Brain microvascular endothelial cell (primary cell): ENCODE measurements around the gene ZNF654.
A peak's percentile ranks its signal among the peaks of the same experiment; 100 is the strongest.
"Not testable (repeated sequence)": the region's sequence is repeated elsewhere in the genome, so short reads cannot be mapped to it uniquely, and the experiment has no call there.

Experiments
- DNase-seq: peaks from one replicate; pipeline ENCODE4 v3.0.0-alpha.2; 2020
- H3K27ac ChIP-seq: fragments of 250-450 bp; sonication (Bioruptor Pico); 2 replicates; pipeline ENCODE4 v1.5.1; 2020; ENCODE audit warnings: mild to moderate bottlenecking, moderate library complexity
- H3K27me3 ChIP-seq: fragments of 250-450 bp; sonication (Bioruptor Pico); replicated peaks from 2 replicates; pipeline ENCODE4 v1.5.1; 2020; ENCODE audit warnings: mild to moderate bottlenecking
- H3K36me3 ChIP-seq: fragments of 250-450 bp; sonication (Bioruptor Pico); replicated peaks from 2 replicates; pipeline ENCODE4 v1.5.1; 2020; ENCODE audit warnings: mild to moderate bottlenecking
- H3K4me3 ChIP-seq: 2 replicates; pipeline ENCODE4 v1.5.1; 2011; ENCODE audit warnings: low read depth, mild to moderate bottlenecking, control low read depth, low read length, moderate library complexity
- CTCF ChIP-seq: IDR thresholded peaks from 2 replicates; pipeline ENCODE4 v1.5.1; 2011; ENCODE audit warnings: low read depth, mild to moderate bottlenecking, moderate library complexity, low read length, control low read depth, inconsistent platforms; ENCODE audit errors: missing control alignments
- in situ Hi-C: cut with HindIII; loops from 2 replicates; pipeline ENCODE4 v1.10.0; 2017; ENCODE audit warnings: low sequenced_read_pairs, low pct_ligation_motif_present

The ZNF654 gene

GRCh38 chr3:88113311-88114162, 54.5 kb downstream of the ZNF654 start:
- in situ Hi-C loops, result no loop called here
- Histone ChIP-seq H3K36me3 (no peaks in the 10 kb centered on the region), H3K4me3 (no peak overlapping the region), H3K27ac (no peak overlapping the region), H3K27me3 (no peaks in the 10 kb centered on the region)
- peak; percentile 79 for TF ChIP-seq CTCF
- DNase-seq, result peak; percentile 74

GRCh38 chr3:88114878-88115549, 56.0 kb downstream of the ZNF654 start:
- no peaks in the 10 kb centered on the region for H3K27me3 ChIP-seq
- in situ Hi-C loops, result no loop called here
- no peak overlapping the region for H3K4me3 ChIP-seq
- H3K36me3 ChIP-seq, result no peaks in the 10 kb centered on the region
- DNase-seq, result no peak
- no peak overlapping the region for H3K27ac ChIP-seq
- TF ChIP-seq CTCF, result no peak

DNA sequence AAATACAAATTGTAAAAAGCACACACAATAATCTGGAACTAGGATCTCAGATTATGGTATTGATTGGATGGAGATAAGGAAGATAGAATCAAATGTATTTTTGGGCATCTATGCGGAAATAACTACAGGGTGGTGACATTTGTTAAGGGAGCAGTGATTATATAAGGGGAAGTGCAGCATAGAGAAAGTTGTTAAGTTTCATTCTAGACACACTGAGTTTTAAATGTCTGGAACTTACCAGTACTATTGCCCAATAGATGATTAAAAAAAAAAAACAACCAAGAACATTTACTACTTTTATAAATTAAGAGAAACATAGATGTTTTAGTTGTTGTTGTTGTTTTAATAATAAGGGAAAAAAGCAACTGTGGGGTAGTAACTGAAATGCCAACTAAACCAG, 58.6 kb downstream of the ZNF654 start:
- in situ Hi-C loops, result no loop called here
- no peak for DNase-seq
- Histone ChIP-seq H3K27ac (no peak overlapping the region), H3K4me3 (no peak overlapping the region), H3K27me3 (no peaks in the 10 kb centered on the region), H3K36me3 (no peaks in the 10 kb centered on the region)
- TF ChIP-seq CTCF, result no peak

DNA sequence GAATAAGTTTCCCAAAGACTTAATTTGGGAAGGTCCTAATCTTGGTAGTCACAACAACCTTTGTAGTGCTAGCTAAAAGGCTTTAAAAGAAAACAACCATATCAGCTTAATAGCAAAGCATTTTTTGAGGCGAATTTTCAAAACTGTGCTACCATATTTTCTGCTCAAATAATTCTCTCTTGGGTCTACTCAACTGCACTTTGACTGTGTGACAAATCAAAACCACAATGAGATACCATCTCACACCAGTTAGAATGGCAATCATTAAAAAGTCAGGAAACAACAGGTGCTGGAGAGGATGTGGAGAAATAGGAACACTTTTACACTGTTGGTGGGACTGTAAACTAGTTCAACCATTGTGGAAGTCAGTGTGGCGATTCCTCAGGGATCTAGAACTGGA, 59.5 kb downstream of the ZNF654 start:
- H3K4me3 ChIP-seq, H3K27ac ChIP-seq, H3K36me3 ChIP-seq, H3K27me3 ChIP-seq, in situ Hi-C loops, DNase-seq: not testable (repeated sequence)

DNA sequence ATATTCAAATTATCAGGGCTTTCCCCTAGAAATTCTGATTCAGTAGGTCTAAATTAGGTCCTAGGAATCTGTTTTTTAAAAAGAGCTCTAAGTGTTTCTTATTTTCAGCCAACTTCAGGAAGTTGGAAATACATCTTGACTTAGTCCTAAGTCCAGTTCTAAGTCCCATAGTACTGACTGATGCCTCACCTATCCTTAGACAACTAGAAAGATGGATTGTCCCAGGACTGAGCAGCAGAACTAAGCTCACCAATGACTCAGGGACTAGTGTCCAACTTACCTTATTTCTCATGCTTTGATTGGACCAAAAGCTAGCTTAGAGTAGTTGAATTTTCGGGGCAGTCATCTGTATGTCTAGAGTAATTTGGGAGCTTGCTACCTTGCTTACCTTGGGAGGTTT, 64.5 kb downstream of the ZNF654 start:
- no peaks in the 10 kb centered on the region for H3K36me3 ChIP-seq
- no peak overlapping the region for H3K27ac ChIP-seq
- DNase-seq, result no peak
- in situ Hi-C loops, result no loop called here
- TF ChIP-seq CTCF, result no peak
- no peaks in the 10 kb centered on the region for H3K27me3 ChIP-seq
- H3K4me3 ChIP-seq, result no peak overlapping the region

DNA sequence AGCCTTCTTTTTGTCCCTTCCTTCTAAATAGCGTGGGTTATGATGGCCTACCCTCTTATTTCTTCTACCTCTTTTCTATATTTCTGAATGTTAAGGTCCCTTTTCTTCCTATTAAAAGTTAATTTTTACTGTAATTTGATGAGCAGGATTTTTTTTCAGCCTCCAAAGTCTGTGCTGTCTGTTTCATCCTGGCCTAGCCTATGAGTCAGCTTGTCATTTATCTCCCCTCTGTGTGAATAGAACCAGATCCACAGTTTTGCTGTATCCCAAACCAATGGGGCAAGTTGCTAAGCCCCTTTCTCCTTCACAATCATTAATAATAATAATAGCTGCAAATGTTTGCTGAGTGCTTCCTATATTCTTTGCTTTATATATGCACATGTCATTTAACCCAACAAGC, 72.6 kb downstream of the ZNF654 start:
- no peak for TF ChIP-seq CTCF
- H3K36me3 ChIP-seq, result no peaks in the 10 kb centered on the region

More for the DNA sequence above, 72.6 kb downstream of the ZNF654 start:
- no peaks in the 10 kb centered on the region for H3K27me3 ChIP-seq
- no peak overlapping the region for H3K27ac ChIP-seq
- in situ Hi-C loops, result no loop called here
- no peak overlapping the region for H3K4me3 ChIP-seq
- peak; percentile 37 for DNase-seq
